Activated T-cell treated with anti-CD3 and anti-CD28 coated beads for 1 hour (primary cell): ENCODE results near the gene USP49.
A peak's percentile ranks its signal among the peaks of the same experiment; 100 is the strongest.

Experiments used
- DNase-seq: peaks from one replicate; pipeline ENCODE4 v3.0.0-alpha.2; 2020; ENCODE audit warnings: low read depth

USP49 gene

DNA sequence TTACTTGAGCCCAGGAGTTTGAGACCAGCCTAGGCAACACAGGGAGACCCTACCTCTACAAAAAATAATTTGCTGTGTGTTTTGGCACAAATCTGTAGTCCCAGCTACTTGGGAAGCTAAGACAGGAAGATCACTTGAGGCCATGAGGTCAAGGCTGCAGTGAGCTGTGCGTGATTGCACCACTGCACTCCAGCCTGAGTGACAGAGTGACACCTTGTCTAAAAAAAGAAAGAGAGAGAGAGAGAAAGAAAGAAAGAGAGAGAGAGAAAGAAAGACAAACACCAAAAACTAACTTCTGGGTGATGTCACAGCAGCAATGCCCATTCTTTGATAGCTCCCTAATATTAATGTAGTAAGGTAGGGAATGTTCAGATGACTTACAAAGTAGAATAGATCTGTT lies 20.4 kb downstream of the USP49 start:
- DNase-seq = no peak

DNA sequence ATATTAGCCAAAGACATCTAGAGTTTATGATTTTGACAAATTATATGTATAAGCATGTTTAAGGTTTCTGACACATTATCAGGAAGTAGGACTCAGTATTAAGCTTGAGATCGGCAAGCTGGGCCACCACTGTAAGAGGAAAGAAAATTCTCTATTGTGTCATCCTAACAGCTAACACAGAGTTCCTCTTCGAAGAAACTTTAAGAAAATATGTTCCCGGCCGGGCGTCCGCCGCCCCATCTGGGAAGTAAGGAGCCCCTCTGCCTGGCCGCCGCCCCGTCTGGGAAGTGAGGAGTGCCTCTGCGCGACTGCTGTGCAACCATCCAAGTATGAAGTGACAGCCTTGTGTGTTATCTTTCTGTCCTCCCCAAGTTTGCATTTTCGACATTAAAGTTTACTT lies 23.0 kb downstream of the USP49 start:
- no peak for DNase-seq

DNA sequence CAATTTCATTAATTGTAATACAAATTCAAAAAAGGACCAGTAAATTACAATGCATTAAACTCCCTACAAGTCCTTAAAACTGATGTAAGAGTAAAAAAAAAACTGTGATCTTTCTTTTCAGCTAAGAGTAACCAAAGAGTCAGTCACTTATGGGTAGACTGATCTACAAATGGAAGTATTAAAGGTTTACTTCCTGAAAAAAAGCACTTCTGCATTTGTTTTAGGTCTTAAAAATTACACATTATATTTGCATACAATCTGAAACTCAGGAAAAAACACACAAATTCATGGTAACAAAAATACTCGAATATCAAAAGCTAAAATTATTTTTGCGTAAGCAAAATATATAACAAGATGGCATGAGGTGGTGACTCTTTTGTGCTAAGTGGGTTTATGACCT lies 23.5 kb downstream of the USP49 start:
- DNase-seq = no peak

DNA sequence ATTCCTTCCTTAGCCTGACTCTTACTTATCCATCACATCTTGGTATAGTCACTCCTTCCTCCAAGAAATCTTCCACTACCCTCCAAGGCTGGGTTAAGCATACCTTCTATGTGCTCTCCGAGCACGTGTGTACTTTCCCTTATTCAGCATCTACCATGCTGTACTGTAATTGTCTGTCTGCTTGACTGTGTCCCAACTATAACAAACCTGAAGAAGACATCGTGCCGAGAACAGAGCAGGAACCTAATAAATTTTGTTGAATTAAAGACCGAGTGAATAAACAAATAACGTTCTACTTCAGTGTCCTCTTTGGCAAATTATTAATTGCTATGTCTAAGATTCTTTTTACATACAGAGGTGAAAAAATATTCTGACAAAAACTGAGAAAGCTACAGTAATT lies 35.8 kb downstream of the USP49 start:
- no peak for DNase-seq

DNA sequence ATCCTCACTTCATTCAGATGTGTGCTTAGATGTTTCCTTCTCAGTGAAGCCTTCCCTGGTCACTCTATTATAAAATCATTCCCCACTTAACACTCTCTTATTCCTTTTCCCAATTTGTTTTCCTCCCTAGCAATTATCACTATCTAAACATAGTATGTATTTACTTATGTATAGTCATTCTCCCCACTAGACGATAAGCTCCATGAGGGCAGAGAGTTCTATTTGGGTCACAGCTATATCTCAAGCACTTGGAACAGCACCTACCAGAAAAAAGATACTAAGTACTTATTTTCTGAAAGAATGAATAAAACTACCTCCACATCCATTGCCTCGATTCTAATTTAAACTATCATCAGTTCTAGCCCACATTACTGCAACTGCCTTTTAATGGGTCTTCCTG lies 36.5 kb downstream of the USP49 start:
- no peak for DNase-seq

DNA sequence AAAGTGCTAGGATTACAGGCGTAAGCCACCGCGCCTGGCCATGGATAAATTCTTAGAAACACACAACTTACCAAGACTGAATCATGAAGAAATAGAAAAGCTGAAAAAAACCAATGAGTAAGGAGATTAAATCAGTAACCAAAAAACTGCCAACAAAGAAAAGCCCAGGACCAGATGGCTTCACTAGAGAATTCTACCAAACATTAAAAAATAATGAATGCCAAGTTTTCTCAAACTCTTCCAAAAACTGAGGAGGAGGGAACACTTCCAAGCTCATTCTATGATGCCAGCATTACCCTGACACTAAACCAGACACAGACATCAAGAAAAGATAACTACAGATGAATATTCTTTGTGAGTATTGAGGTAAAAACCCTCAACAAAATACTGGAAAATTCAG lies 44.3 kb downstream of the USP49 start:
- no peak for DNase-seq

DNA sequence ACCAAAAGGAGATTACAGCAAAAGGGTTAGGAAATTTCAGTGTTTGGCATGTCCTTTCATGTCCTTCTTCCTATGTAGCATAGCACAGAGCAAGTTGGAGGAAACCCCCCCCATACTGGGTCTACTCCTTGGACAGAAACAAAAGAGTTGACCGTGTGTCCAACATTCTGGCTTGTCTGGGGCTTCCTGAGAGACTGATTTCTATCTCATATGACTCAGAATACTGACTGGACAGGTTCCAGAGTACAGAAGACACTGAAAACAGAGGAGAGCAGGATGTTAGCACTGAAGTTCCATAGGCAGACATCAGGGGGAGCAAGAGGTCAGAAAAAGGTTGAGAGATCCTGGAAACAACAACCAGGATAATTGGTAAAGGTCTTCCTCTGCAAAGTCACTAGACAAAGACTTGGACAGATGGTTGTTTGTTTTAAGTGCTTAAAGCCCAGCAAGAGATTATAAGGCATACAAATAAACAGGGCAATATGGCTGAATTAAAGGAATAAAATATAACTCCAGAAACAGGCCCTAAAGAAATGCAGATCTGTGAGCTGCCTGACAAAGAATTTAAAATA lies 48.4 kb downstream of the USP49 start:
- DNase-seq = peak; percentile 30

DNA sequence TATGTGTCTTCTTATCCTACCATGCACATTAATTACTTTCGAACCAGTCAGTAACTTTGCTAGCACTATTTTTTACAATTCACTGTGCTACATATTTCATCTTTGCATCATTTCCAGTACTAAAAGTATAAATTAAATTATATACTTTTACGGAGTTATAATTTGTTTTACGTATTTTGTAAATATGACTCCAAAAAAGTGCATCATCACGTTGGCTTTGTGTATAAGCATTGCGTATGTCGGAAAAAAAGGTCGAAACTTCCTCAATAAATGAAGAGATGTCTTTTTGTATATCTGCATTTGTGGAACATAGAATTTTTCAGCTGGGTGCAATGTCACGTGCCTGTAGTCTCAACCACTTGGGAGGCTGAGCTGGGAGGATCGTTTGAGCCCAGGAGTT lies 52.0 kb downstream of the USP49 start:
- DNase-seq = no peak

DNA sequence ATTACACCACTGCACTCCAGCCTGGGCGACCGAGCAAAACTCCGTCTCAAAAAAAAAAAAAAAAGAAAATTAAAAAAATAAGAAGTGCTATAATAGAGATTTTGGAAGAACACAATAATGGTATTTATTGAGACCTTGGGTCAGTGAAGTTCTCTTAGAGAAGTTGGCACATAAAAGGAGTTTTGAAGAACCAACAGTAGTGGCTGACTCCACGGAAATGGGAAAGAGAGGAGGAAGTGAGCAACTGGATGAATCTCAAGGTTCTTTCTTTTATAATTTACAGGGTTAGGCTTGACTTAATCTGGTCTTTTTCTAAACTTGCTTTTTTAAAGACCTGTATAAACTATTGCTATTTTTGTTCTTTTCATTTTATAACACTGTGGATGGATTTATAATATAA lies 54.8 kb downstream of the USP49 start:
- no peak for DNase-seq

DNA sequence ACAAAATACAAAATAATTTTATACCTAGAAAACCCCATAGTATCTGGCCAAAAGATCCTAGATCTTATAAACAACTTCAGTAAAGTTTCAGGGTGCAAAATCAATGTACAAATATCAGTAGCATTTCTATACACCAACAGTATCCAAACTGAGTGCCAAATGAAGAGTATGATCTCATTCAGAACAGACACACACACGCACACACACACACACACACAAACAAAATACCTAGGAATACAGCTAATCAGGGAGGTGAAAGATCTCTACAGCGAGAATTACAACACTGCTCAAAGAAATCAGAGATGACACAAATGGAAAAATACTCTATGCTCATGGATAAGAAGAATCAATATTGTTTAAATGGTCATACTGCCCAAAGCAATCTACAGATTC lies 58.5 kb downstream of the USP49 start:
- no peak for DNase-seq

DNA sequence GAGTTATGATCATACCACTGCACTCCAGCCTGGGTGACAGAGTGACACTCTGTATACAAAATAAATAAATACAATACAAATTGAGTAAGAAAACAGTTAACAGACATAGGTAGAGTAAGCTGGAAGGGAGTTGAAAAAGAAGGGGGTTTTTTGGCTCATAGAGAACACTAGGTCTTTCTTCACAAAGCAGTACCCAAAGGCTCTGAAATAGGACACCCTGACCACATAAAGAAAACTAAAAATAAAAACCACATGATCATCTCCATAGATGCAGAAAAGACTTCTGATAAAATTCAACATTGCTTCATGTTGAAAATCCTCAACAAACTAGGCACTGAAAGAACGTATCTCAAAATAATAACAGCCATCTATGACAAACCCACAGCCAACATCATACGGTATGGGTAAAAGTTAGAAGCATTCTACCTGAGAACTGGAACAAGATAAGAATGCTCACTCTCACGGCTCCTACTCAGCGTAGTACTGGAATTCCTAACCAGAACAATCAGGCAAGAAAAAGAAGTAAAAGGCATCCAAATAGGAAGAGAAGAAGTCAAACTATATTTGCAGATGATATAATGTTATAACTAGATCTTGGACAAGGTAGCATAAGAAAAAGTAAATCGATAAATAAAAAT lies 59.0 kb downstream of the USP49 start:
- DNase-seq = no peak

DNA sequence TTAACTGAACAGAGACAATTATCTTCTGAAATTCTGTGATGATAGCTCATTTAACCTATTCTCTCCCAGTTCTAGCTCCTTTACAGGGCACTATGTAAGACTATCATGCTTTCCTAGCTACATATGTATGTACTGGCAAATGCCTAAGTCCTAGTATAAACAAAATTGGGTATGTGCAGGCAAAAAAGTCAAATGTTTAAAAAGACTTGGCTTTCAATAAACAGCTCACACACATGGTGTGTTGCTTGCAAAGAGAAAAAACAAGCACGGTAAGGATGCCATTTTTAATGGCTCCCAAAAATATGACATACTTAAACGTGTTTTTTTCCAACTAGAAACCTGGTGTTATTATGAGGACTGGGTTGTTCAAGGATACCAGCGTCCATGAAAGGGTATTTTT lies 62.9 kb downstream of the USP49 start:
- DNase-seq = no peak

DNA sequence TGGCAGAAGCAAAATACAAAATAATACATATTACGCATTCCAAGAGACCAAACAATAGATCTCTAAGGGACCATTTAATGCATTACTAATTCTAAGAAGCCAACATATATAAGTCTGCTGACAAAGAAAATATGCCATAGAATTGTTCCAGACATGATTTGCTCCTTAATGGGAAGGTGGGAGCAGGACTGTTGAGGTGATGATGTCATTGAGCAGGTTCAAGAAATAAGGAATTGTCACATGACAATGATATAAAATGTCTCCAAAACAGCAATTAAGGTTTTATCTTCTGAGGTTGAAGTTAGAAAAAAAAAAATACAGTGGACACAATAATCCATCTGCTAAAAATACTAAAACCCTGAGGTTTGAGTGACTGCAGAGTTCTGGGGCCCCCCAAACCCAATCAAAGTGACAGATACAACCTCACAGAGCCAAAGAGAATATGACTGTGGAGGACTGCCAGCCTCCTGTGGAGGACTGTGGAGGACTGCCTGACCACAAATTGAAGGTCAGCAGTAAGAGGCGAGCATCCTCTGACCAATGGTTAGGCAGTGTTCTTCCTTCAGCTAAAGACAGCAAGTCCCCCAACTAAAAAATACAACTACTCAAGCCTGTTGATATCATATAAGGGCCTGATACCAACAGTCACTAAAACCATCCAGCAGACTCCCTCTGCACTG lies 68.7 kb downstream of the USP49 start:
- DNase-seq = no peak

DNA sequence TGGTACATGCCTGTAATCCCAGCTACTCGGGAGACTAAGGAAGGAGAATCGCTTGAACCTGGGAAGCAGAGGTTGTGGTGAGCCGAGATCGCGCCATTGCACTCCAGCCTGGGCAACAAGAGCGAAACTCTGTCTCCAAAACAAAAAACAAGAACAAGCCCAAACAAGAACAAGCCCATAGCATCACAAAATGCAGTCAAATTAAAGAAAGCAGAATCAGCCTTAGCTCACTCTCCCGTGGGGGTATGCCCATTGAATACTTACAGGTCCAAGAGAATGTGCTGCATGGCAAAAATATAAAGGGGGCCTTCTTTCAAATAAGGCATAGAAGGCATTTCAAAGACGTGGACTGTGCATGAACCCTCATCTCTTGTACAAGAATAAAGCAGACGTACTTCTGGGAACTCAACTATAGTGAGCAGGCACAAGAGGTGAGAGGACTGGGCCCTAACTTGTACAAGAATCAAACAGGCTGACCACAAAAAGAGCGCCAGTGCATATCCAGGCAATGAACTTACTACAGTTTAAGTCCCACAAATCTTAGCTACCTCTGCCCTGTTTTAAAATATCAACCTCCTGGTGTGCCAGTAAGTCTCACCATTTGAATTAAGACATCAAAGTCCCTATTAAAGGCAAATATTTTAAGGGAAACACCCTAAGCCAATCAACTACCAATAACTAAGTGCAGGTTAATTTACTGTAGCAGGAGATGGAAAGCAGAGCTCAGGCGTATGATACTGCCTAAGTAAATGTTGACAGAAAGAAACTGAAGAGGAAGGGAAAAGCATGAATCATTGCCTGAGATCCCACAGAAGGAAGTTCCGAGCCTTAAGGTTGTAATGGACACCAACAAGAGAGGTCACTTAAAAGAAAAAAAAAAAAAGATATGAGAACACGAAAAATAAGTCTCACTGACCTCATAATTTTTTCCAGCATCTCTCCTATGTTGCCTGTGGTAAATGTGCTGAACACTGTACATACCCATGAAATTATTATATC lies 70.3 kb downstream of the USP49 start:
- no peak for DNase-seq

DNA sequence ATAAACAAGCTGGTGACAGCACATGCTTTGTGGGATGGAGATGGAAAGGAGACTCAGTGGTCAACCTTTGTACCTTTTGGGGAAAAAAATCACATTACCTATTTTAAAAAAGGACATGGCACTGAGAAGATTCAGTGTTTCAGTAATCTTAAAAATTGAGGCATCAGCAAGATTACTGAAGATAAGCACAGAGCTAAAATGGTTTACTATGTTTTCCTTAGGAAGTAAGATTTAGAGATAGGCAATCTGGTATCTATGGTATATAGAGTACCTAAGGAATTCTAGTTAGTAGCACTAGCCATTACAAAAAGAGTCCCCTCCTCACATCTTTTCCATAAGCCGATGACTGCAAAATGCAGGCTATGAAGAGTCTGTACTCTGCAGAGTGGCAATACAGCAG lies 72.0 kb downstream of the USP49 start:
- DNase-seq = no peak

DNA sequence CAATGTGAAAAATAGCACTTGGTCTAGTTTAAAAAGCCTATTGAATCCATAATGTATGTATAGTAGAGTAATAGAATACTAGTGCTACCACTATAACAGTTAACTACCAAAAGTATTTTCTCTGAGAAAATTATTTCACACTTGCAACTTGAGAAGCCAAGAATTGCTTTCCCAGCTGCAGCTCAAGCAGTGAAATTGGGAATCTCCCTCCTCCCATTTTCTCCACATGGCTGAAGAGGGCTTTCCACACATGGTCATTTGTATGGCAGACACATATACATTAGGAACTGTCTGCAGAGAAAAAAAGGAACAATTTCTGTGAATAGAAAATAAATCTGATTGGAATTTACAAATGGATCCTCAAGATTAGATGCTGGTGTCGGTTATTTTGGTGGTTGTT lies 73.2 kb downstream of the USP49 start:
- DNase-seq = no peak

DNA sequence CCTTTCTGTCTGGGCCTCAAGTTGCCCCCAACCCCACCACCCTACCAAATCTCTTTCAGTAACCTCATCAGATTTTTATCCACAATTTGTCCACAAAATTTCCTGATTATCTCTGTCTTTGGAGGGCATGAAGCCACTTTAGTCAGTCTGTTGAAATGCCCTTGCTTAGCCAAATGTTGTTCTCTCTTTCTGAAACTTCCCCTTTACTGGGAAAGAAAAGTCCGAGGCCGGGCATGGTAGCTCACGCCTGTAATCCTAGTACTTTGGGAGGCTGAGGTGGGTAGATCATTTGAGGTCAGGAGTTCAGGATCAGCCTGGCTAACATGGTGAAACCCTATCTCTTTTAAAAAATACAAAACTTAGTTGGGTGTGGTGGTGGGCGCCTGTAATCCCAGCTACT lies 73.9 kb downstream of the USP49 start:
- no peak for DNase-seq

DNA sequence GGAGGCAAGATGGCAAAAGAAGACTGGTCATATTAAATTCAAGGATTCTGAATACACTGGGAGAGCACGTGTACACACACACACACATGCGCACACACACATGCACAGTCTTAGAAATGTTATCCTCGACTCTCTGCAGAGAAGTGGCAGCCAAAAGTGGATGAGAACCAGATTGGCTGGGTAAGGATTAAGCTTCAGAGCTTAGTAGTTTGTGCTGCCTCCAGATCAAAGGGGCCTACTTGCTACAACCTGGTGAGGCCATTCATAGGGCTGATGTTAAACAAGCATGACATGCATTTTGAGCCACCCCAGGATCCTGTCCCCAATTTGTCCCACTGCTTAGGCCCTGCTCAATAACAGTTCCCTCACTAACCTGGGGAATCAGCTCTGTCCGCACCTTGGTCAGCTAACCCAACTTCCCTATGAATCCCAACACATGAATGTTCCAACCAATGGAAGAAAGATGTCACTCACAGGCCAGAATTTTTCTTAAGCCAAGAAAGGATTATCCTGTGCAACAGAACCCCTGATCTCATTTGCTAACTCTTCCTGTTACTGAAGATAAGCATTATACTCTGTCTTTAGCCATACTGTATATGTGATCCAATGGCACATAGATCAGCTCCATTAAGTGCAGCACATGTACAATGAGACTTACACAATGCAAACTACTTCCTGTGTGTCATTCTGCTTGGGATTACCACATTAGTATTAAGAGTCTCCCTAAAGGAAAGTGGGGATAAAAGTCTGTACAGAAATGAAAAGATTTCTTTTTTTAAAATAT lies 76.7 kb downstream of the USP49 start:
- DNase-seq = no peak

DNA sequence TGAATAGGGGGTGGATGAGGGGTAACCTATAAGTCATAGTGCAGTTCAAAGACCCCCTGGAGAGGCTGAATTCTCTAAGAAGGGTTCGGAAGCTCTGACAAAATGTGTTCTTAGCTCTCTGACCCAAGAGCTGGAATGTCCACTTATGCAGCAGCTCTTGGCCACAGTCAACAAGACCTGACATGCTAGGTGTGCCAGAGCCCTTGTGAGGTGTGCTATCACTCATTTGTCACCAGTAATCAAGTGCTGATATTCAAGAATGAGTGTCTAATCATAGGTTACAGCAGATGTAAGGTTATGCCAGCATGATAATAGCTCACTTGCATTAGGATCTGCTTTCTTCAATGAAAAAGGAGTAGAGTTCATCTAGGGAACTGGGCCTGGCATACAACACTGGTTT lies 79.6 kb downstream of the USP49 start:
- no peak for DNase-seq

DNA sequence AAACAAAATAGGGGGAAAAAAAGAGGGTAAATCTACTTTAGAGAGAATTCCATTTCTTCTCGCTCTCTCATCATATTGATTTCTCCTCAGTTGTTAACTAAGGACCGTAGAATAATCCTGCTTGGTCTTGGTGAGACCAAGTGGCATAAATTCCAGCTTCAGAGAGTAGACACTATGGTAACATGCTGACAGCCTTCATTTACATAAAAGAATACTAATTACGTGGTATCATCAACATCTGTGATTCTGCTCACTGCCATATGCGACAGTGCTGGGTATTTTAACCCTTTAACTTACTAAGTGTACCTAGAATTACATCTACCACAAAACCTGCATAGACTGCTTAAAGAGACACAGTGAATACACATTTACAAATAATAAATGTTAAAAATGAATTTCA lies 80.5 kb downstream of the USP49 start:
- DNase-seq = no peak

DNA sequence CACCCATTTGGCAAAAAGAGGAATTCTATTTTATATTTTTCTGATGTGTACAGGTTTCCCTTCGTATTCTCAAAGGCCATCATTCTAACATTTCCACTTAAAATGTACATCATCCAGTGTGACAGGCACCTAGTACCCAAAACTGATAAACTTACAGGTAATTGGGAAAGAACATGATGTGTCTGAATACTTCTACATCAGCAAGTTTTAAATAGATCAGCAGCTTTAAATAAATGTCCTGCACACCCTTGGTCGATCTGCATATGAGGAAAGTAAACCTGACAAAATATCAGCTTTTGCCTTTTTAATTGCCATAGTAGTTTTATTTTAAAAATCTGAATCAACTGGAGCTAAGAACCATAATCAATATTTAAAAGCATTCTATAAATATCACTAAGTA lies 81.2 kb downstream of the USP49 start:
- no peak for DNase-seq

DNA sequence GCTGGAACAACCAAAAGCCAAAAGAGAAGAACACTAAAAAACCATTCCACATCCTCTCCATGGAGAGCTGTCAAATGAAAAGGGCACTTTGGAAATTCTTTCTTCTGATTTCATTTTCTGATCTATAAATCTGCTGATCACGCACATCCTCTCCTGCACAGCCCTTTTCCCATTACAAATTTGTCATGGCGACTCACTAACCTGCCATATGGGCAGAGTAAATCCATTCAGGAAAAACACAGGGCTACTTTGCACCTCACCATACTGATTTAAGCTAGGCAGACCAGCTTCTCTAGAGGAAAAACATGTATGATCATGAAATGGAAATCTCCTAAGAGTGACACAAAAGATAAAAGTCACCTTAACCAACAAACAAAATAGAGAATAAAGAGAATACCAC lies 81.7 kb downstream of the USP49 start:
- no peak for DNase-seq
